NB4 (cell line): ENCODE data around the gene NBPF4.

Source experiments
- MYC ChIP-seq: IDR thresholded peaks from 2 replicates; pipeline ENCODE4 v1.6.1; 2011; ENCODE audit warnings: low read depth, low read length
- POLR2A ChIP-seq: IDR thresholded peaks from 2 replicates; pipeline ENCODE4 v1.6.1; 2011; ENCODE audit warnings: mild to moderate bottlenecking; ENCODE audit not compliant: insufficient read length; ENCODE audit errors: extremely low read depth
- TF ChIP-seq, protein P1 (sequence below): IDR thresholded peaks from one replicate; pipeline ENCODE4 v1.5.1; 2012; ENCODE audit warnings: low read depth, low read length

DNA sequence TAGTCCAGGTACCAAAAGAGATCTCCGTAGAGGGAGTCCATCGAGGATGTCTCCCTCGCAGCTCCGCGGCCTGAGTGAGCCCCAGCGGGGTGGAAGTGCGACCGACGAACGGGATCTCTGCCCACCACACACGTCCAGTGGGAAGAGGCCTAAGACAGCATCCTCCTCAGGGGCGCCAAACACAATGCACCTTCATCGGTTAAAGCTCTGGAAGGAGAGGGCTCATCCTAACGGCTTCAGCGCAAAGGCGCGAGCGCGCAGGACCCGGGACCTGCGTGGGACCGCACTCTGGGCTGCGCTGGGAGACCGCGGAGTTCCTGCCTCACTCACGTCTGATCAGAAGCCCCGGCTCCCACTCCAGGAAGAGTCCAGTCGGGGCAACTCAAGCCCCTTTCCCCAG lies 51.3 kb downstream of the NBPF4 start:
- TF ChIP-seq, protein P1, sequence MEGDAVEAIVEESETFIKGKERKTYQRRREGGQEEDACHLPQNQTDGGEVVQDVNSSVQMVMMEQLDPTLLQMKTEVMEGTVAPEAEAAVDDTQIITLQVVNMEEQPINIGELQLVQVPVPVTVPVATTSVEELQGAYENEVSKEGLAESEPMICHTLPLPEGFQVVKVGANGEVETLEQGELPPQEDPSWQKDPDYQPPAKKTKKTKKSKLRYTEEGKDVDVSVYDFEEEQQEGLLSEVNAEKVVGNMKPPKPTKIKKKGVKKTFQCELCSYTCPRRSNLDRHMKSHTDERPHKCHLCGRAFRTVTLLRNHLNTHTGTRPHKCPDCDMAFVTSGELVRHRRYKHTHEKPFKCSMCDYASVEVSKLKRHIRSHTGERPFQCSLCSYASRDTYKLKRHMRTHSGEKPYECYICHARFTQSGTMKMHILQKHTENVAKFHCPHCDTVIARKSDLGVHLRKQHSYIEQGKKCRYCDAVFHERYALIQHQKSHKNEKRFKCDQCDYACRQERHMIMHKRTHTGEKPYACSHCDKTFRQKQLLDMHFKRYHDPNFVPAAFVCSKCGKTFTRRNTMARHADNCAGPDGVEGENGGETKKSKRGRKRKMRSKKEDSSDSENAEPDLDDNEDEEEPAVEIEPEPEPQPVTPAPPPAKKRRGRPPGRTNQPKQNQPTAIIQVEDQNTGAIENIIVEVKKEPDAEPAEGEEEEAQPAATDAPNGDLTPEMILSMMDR, result no peak
- TF ChIP-seq POLR2A (no peak), MYC (no peak)
